K562 (cell line): ENCODE measurements around the gene YPEL2. TPM values are rescaled to one million over a fixed set of nuclear protein-coding genes. Genes with fewer than 3 reads are reported as not detected.

Experiments
- CUX1 ChIP-seq: fragments of 200-800 bp; sonication (Bioruptor generic); IDR thresholded peaks from 2 replicates; pipeline ENCODE4 v1.6.1; 2016; ENCODE audit warnings: missing genetic modification characterization, missing compliant biosample characterization
- DNMT1 ChIP-seq: fragments of 450-650 bp; IDR thresholded peaks from 2 replicates; pipeline ENCODE4 v1.6.1; 2016; ENCODE audit warnings: antibody characterized with exemption, mild to moderate bottlenecking
- E4F1 ChIP-seq: fragments of 250-450 bp; sonication (Bioruptor Pico); IDR thresholded peaks from 2 replicates; pipeline ENCODE4 v1.5.0; 2021; ENCODE audit warnings: mild to moderate bottlenecking, borderline replicate concordance
- FOXA3 ChIP-seq, 2 experiments: fragments of 450-650 bp in 1 of 2; sonication (generic) in 1 of 2; formaldehyde crosslinking; IDR thresholded peaks in 1 of 2; conservative IDR thresholded peaks in 1 of 2; 2 replicates each; pipeline versions ENCODE4 v1.4.0 to v1.8.0; 2020 to 2022; ENCODE audit warnings: mild to moderate bottlenecking in 2 of 2, missing genetic modification reagents in 1 of 2
- FOXP4 ChIP-seq: sonication (generic); formaldehyde crosslinking; IDR thresholded peaks from 2 replicates; pipeline ENCODE4 v1.8.0; 2022; ENCODE audit warnings: mild to moderate bottlenecking, missing genetic modification reagents, borderline replicate concordance
- KLF1 ChIP-seq: fragments of 450-650 bp; IDR thresholded peaks from 2 replicates; pipeline ENCODE4 v1.6.1; 2016; ENCODE audit warnings: missing genetic modification characterization, missing compliant biosample characterization
- KLF16 ChIP-seq: IDR thresholded peaks from 2 replicates; pipeline ENCODE4 v1.6.1; 2016; ENCODE audit warnings: antibody characterized with exemption
- MXI1 ChIP-seq: IDR thresholded peaks from 2 replicates; pipeline ENCODE4 v1.6.1; 2011; ENCODE audit warnings: low read depth, mild to moderate bottlenecking, improper control_type of control experiment, low read length
- NCOA1 ChIP-seq: fragments of 450-650 bp; IDR thresholded peaks from 2 replicates; pipeline ENCODE4 v1.6.1; 2016; ENCODE audit warnings: low read depth
- NELFE ChIP-seq: IDR thresholded peaks from 2 replicates; pipeline ENCODE4 v1.6.1; 2011; ENCODE audit warnings: mild to moderate bottlenecking; ENCODE audit not compliant: insufficient read depth, insufficient read length
- NFXL1 ChIP-seq: fragments of 450-650 bp; formaldehyde crosslinking; IDR thresholded peaks from 2 replicates; pipeline ENCODE4 v1.4.0; 2021; ENCODE audit warnings: mild to moderate bottlenecking
- NR2C1 ChIP-seq, 2 experiments: fragments of 450-650 bp; IDR thresholded peaks; 2 replicates each; pipeline ENCODE4 v1.6.1; 2017; ENCODE audit warnings: mild to moderate bottlenecking in 2 of 2, antibody characterized with exemption in 1 of 2, inconsistent platforms in 1 of 2, missing compliant biosample characterization in 1 of 2, missing genetic modification characterization in 1 of 2
- NR2C2 ChIP-seq, 2 experiments: fragments of 200-800 bp in 1 of 2; sonication (Bioruptor generic) in 1 of 2; sonication (generic) in 1 of 2; formaldehyde crosslinking in 1 of 2; IDR thresholded peaks; 2 replicates each; pipeline versions ENCODE4 v1.6.1 to v1.8.0; 2016 to 2022; ENCODE audit warnings: mild to moderate bottlenecking in 1 of 2, missing compliant biosample characterization in 1 of 2, missing genetic modification characterization in 1 of 2, missing genetic modification reagents in 1 of 2
- POLR2AphosphoS5 ChIP-seq: IDR thresholded peaks from 2 replicates; pipeline ENCODE4 v1.6.1; 2011; ENCODE audit warnings: mild to moderate bottlenecking, low read depth, low read length, moderate library complexity; ENCODE audit not compliant: control insufficient read depth, insufficient read depth
- POLR2B ChIP-seq: fragments of 450-650 bp; IDR thresholded peaks from 2 replicates; pipeline ENCODE4 v1.6.1; 2018; ENCODE audit warnings: low read depth; ENCODE audit not compliant: partially characterized antibody
- THAP7 ChIP-seq: fragments of 250-450 bp; sonication (Bioruptor Pico); IDR thresholded peaks from 2 replicates; pipeline ENCODE4 v1.5.0; 2021
- ZNF140 ChIP-seq: fragments of 250-450 bp; sonication (Bioruptor Pico); IDR thresholded peaks from 2 replicates; pipeline ENCODE4 v1.8.0; 2021; ENCODE audit warnings: moderate library complexity, mild to moderate bottlenecking, inconsistent platforms
- polyA plus RNA-seq, 8 experiments: library from polyadenylated mRNA; depleted of rRNA in 4 of 8; stranded (reverse) in 5 of 8; unstranded in 3 of 8; fragments of >200 nt; fragmentation: Nextera tagmentation in 2 of 8; fragmentation: Illumina TruSeq in 1 of 8; extraction: Ambion mirVana in 2 of 8; extraction: Trizol in 1 of 8; gene quantifications; 2 replicates each; pipeline versions ENCODE4 v1.2.1 to v1.2.3, GENCODE V29; 2011 to 2014; ENCODE audit warnings: inconsistent platforms in 1 of 8, missing spikeins in 1 of 8
- total RNA-seq, 7 experiments: library from RNA; depleted of rRNA in 6 of 7; stranded (reverse); fragments of >200 nt in 6 of 7; fragmentation: Illumina TruSeq in 2 of 7; extraction: Trizol in 2 of 7; gene quantifications; 2 replicates each; pipeline versions ENCODE4 v1.2.1 to v1.2.3, GENCODE V29; 2011 to 2021; ENCODE audit warnings: low replicate concordance in 1 of 7

The YPEL2 gene
- total and polyA plus RNA-seq, 9 of the 15 experiments (the other 6 are each of a cell fraction or from before 2014, with no cell fraction given): 0.11 to 2.4 (median 0.47) TPM

- no peak for TF ChIP-seq KLF1 (tag)
- TF ChIP-seq DNMT1: no peak
- no peak for TF ChIP-seq KLF16
- no peak for TF ChIP-seq NR2C1 (IDR thresholded peaks at IDR 0.05)
- TF ChIP-seq NR2C1 (tag; IDR thresholded peaks at IDR 0.05): no peak
- no peak for TF ChIP-seq MXI1
- no peak for TF ChIP-seq POLR2AphosphoS5
- no peak for TF ChIP-seq NFXL1 (CRISPR knock-in tag)
- no peak for TF ChIP-seq NELFE
- no peak for TF ChIP-seq THAP7 (CRISPR knock-in tag)
- TF ChIP-seq ZNF140 (CRISPR knock-in tag): no peak
- TF ChIP-seq CUX1: no peak
- TF ChIP-seq FOXA3 (CRISPR knock-in tag; conservative IDR thresholded peaks at IDR 0.05 in 1 of 2, IDR thresholded peaks at IDR 0.05 in 1 of 2): no peak
- no peak for TF ChIP-seq E4F1 (CRISPR knock-in tag)
- TF ChIP-seq NCOA1: no peak
- TF ChIP-seq NR2C2 (CRISPR knock-in tag; IDR thresholded peaks at IDR 0.05): no peak
- no peak for TF ChIP-seq NR2C2 (tag; IDR thresholded peaks at IDR 0.05)
- no peak for TF ChIP-seq POLR2B
- no peak for TF ChIP-seq FOXP4 (CRISPR knock-in tag)
These were observed 23.7 kb downstream of the YPEL2 start (continued) for GRCh38 chr17:59355030-59355701.
